HG03280 (cell line): ENCODE results near the gene PITPNM3.

Experiments
- ATAC-seq: cut with Tn5 transposase; IDR thresholded peaks from one replicate; pipeline ENCODE4 v1.9.1; 2021; ENCODE audit warnings: mild to moderate bottlenecking, moderate library complexity; ENCODE audit not compliant: unreplicated experiment

Gene PITPNM3

DNA sequence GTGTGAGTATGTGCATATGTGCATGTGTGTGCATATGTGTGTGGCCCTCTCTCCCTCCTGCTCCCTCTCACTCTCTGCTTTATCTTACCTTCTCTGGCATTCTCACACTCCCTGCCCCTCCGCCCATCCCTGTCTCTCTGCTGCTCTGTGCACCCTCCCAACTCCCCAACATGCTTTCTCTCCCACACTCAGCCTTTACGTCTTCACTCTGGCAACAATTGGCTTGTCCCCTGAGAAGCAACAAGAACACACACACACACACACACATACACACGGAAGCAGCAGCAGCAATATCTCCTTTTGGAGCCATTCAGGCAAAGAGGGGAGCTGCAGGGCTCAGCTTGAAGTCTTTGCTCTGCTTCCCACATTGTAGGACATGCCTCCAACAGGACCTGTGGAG lies 27.8 kb downstream of the PITPNM3 start:
- no peak for ATAC-seq

DNA sequence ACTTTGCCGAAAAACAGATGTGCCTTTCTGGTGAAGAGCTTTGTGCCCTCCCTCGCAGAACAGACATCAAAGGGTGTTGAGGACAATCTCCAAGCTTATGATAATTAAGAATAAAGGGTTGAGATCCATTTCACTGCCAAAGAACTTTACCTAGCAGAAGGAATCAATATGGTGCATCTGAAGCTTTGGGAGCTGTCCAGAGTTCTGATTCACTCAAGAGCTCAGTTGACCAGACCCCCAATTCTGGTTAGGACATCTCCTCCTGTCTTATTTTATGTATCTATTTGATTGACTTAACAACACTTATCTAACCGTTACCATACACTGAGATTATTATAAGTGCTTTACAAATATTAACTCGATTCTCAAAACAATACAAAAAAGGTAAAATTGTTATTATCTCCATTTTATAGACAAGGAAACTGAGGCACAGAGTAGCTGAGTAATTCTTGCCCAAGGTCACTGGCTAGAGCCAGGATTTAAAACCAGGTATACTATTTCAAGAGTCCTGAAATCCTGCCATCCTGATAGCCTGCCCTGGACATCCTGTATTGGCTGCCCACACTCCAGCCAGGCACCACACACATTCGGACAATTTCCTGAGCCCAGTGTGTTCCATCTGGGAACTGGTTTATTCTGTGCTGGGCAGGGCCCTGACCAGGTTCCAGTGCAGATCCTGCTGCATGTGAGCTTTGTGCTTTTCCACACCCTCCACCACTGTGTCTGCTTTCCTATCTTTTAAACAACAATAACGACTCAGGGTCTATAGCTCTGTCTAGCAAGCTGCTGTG lies 29.8 kb downstream of the PITPNM3 start:
- ATAC-seq = no peak

DNA sequence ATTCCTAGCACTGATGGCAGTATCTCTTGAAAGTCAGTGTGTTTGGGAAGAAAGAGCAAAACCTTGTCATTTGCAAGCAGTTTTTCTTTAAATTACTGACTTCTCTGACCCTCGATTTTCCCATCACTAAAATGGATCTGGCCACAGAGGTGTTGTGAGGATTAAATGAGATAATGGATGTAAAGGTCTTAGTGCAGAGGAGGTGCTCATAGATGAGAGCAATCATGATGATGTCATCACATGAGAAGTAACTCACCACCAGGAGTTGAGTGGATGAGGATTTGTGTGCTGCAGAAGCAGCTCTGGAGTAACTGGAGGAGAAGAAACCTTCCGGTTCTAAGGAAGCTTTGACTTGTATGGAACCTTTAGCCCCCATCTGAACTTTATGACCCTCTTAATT lies 30.6 kb downstream of the PITPNM3 start:
- ATAC-seq = no peak

DNA sequence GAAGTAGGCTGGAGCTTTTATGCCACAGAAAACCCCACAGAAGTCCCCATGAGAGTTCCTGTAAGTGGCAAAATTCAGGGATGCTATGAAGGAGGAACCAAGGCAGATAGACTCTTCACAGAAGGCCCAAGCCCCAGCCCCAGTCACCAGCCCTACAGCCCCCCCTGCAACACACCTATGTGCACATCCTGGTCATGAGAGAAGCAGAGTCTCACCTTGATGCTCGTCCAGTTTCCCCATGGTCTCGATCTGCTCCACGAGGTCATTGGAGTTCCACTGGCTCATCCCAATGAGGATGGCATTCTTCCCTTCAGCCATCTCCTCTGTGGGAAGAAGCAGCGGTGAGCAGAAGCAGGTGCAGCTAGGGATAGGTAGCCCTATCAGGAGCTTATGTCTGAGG lies 31.2 kb downstream of the PITPNM3 start:
- no peak for ATAC-seq

DNA sequence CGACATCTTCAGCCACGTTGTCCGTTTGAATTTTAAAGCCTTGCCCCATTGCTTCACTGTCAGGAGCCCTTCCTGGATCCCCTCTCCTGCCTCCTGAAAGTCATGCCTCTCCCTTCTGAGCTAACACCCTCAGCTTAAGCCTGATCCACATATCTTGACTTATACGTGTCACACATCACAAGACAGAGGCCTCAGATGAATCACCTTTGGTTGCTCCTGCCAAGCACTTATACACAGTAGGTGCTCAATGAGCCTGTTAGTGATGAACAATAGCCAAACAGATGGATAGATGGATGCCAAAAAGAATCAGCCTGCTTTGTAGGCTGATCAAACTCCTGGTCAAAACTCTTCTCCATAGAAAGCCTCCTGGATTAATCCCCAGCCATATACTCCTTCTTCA lies 31.8 kb downstream of the PITPNM3 start:
- ATAC-seq = no peak

DNA sequence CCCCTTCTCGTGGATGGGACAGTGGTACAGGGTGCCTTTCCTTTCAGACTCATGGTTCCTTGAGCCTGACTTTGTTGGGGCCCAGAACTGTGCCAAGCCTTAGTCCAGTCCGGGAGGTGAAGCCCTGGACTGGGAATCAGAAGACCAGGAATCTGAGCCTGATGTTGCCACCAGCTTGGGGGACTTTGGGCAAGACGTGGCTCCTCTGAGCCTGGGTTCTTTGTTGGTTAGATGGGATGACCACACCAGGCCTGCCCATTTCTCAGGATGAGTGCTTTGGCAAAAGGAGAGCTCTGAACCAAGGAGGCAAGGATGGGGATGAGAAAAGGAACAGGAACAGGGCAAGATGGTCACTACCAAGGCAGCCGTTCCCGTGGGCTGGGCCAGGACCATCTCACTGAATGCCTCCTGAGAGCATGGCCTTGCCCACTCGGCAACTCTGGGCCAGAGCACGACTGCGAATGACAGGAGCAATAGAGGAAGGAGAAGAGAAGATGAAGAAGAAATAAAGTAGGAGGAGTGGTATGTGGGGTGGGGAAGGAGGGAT lies 32.5 kb downstream of the PITPNM3 start:
- no peak for ATAC-seq

DNA sequence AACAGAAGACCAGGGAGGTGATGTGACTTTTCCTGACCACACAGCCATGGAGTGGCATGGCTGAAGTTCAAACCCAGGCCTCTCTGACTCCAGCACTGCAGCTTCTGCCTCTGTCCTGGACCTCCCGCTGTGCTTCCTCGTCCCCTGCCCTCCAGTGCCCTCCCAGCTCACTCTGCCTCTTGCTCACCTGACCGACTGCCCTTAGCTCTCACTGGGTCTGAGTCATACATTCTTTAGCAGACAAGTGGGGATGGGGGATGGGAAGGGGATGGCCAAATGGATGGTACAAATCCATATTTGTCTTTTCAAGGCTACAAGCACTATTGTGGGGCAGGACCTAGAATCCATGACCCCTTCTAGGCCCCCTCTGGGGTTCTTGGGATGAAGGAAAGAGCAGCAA lies 33.0 kb downstream of the PITPNM3 start:
- no peak for ATAC-seq

DNA sequence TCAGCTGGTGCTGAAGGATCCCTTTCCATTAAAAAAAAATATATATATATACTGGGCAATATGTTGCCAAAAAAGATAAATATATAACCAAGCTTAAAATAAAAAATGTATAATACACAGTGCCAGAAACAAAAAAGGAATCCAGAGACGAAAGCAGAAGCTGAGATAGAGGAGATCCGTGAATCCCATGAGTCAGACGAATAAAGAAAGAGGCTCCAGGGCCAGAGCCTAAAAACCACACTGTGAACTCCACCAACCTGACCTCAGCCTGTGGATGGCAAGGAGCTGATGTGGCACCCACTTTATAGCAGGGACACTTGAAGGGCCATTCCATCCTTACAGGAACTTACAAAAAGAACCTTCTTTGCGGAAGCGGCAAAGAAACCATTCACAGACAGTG lies 34.8 kb downstream of the PITPNM3 start:
- ATAC-seq = no peak

DNA sequence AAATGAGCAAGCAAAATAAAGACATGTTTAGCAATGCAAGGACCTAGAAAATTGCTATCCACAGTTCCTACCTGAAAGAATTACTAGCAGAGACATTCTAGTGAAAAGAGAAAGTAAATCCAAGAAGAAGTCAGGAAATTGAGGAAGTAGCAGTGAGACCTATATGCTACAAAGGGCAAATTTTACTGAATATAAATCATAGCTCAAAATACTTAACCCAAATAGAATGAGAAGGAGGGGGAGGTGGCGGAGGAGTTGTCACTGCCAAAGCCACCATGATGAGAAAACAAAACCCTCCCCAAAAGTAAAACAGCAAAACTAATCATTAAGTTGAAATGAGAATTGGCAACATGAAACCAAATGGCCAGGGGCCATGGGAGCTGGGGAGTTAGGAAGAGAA lies 39.3 kb downstream of the PITPNM3 start:
- no peak for ATAC-seq

DNA sequence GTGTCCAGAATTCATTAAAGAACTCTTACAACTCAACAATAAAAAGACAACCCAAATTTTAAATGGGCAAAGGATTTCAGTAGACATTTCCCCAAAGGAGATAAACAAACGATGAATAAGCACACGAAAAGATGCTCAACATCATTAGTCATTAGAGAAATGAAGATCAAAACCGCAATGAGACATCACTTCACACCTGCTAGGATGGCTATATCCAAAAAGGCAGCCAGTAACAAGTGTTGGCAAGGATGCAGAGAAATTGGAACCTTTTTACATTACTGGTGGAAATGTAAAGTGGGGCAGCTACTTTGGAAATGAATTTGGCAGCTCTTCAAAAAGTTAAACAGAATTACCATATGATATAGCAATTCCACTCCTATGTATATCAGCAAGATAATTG lies 42.0 kb downstream of the PITPNM3 start:
- ATAC-seq = no peak

DNA sequence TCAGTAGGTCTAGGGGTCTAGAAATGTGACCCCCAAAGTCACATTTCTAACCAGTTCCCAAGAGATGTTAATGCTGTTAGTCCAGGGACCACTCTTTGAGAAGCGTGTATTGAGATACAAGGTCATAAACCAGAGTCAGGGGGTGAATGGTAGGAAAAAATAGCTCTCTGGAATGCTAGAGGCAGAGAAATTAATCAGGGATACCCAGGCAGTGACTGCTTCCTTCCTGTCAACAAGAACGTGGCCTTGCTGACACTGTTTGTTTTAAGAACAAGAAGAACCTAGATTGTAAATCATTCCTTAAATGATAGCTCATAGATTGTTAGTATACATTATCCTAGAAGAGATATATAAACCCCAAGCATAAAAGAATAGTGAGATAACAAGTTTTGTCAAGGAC lies 43.8 kb downstream of the PITPNM3 start:
- ATAC-seq = no peak

DNA sequence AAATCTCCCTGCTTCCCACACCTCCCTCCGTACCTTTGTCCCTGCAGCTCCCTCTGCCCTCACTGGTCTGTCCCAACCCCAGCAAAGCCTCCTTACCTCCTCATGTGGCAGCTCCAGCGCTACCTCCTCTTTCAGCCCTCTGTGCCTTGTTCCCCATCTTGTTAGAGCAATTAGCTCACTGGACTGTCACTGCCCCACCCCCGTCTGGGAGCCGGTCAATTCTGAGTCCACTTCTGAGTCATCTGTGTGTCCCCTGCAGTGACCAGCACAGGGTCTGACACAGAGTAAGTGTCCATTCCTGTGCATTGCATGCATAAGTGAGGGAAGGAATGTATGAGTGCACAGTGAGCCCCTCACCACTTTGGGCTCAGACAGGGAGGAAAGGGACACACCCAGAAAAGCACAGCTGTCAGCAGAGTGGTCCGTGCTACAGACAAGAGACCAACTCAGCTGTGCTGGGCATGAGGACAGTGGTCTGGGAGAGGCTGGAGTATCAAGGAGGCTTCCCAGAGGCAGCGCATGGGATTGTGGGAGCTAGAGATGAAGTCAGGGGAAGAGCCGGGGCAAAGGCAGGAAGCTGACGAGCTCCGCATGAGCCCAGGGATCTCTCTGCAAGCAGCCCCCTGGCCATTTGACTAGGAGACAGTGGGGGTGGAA lies 45.9 kb downstream of the PITPNM3 start:
- no peak for ATAC-seq

DNA sequence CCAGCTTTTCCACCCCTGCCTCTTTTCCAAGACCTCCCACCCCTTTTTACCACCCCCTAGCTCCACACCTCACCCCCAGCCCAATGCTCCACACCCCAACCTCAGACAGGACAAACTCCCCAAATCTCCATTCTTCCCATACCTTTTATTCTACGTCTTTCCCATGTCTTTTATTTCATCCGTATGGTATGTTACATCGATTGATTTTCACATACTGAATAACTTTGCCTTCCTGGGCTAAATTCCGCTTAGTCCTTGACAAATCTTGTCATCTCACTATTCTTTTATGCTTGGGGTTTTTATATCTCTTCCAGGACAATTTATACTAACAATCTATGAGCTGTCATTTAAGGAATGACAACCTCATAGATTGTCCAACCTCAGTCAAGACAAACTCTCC lies 46.4 kb downstream of the PITPNM3 start:
- no peak for ATAC-seq

DNA sequence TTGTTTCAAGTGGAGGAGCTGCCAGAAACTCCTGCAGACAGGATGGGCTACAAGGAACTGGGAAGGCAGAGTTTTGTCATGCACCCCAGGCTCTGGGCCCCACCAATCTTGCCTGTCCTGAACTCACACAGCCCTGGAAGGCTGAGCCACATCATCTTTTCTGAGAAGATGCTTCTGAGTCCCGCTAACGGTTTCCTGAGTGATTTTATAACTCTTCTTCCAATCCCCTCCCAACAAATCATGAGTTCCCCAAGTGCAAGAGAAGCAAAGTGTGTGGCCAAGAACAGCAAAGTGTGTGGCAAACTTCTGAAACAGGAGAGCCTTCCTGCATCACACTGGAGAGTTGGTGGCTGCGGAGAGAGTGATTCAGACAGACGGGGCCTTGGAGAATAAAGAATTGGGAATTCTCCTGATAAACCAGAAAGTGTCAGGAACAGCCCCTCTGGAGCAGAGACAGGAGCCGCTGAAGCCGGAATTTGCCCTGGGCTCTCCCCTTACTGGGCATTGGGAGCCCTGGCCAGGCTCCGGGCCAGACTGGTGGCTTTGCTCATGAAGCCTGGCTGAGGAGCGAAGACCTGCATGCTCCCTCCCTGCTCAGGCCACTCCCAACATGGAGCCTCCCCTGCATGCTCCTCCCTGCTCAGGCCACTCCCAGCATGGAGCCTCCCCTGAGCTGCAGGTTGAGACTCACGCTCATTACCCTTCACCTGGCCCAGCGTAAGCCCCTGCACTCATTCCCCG lies 47.2 kb downstream of the PITPNM3 start:
- no peak for ATAC-seq

DNA sequence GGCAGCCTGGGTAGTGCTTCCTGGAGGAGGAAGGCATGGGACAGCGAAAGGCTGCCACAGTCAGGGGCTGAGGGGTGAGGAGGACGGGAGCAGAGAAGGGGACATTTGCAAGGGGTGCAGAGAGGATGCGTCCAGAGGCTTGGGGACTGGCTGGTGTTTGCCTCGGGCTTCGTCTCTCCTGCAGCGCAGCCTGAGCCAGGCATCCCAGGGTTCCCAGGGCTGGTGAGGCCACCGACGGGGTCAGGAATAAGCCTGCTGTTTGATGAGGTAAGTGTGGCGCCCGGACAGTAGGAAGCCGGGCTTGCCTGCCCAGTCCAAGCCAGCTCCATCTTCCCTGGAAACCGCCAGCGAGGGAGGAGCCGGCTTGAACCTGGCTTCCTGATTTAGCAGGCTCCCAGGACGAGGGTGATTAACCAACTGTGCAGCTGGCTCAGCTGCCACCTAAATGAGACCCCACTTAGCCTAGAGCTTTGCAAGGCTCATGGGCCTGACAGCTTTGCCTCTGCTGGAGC lies 47.8 kb downstream of the PITPNM3 start:
- no peak for ATAC-seq

DNA sequence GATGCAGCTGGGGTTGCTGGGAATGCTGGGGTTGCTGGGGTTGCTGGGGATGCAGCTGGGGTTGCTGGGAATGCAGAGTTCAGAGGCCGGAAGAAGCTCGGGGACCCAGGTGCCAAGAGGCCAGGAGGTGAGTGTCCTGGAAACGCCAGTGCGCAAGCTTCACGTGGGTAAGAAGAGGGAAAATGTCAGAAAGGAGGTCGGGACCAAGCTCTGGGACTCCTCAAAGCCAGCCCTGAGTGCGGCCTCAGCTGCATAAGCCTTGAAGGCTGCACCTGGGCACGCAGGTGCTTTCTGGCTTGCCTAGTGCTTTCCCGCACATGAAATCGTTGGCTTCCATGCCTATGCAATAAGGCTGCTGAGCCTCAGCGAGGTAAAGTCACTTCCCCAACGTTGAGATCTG lies 48.3 kb downstream of the PITPNM3 start:
- no peak for ATAC-seq

DNA sequence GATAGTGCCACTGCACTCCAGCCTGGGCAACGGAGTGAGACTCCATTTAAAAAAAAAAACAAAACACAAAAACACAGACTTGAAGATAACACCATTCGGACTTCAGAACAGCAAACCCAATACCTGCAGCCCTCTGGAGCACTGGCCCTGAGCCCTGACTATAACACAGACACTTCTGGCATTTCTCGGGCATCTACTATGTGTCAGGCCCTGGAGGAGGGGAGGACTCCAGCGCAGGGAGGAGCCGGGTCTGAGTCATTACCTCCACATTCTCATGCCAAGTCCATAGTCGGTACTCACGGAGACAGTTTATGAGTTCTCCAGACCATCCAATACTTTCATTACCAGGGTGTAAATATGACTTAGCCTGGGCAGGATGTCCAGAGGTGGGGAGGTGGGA lies 48.8 kb downstream of the PITPNM3 start:
- no peak for ATAC-seq

DNA sequence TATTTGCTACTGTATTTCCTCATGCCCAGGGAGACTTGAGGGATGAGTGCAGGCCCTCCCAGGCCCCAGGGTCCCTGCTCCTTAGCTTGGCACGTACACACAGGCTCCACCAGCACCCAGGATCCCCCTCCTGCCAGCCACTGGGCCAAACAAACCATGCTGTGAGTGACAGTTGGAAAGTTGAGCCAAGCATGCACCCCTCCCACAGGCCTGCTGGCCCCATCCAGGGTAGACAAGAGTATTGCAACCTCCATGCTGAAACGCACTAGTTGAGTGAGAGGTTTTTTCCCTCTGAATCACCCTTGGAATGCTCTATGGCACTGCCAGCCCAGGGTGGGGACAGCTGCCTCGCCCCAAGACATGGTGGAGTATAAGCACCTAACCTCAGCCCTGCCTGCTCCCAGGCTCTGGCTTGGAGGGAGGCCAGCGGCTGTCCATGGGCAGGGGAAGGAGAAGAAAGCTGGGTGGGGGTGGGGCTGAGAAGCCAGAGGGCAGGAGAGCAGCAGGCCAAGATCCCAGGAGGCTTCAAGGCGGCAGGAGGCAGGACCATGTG lies 49.6 kb downstream of the PITPNM3 start:
- no peak for ATAC-seq

DNA sequence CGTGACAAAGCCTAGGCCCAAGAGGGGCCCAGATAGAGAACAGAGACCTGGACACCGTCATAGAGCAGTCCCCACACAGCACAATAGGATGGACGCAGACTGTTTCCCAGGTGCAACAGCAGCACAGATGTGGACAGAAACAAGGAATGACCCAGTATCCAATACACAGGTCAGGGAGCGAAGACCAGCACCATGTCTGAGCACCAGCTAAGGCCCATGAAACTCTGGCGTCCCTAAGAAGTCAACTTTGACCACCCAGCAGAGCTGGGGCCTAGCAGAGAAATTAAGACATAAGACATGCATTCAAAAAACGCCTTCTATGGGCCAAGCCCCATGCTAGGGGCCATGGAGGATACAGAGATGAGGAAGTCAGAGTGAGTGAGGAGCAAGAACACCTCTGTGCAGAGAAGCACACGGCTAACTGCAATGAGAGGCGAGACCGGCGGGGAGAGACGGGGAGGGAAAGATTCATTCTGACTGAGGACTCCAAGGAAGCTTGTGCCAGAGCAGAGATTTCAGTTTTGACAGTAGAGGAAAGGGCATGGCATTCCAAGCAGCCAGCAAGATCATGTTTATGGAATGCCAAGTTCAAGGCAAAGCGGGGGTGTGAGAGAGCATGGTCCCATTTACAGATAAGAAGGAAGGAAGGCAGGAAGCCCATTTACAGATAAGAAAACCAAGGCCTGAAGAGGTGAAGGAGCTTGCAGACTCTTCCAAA lies 50.8 kb downstream of the PITPNM3 start:
- no peak for ATAC-seq

DNA sequence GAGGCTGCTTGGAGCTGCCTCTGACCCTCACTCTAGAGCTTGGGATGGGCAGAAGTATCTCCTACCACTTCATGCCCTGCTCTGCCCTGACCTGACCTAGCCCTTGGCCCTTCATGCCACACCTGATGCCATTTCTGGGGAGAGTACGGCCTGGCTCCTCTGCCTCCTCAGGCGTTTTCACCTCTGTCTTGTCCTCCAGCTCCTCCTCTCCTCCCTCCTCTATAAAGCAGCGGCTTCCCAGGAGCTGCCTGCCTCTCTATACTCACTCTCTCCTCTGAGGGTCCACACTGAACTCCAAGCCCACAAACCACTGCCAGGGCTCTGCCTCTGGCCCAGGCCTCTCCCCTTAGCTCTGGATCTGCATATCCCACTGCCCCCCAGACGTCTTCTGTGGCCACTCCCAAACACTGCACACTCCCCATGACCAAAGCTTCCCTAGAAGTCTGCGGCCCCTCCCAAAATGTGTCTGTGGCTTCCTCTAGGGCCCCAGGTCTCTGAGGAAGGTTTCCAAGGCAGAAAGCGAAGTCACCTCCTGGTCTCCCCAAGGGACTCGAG lies 52.6 kb downstream of the PITPNM3 start:
- no peak for ATAC-seq
